ENCODE data around the gene TRIM73. TPM values are rescaled to one million over a fixed set of nuclear protein-coding genes. Genes with fewer than 3 reads are reported as not detected.

Gene TRIM73
- 0.72 and 1.0 TPM in 2 replicates for total RNA-seq

DNA sequence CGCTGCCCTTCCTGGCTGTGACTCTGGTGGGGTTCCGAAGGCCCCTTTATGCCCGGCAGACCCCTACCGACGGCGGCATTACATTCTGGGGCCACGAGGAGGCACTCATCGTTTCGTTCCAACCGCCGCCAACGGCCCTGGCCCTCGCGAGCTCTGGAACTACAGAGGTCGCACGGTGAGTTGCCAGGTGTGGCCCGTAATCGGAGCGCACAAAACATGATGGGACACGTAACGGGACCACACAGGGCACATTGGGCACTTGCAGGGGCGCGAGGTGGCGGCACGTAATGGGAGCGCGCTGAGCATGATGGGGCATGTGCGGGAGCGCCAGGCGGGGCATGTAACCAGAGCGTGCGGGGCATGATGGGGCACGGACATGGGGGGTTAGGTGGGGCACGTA lies at the start of gene TRIM73:
TSS of gene TRIM73 (plus strand) at position 301 of the 400 bp plus-strand sequence. CDS start 3,305 bp downstream, outside the sequence.

Other genes starting within 250 kb of the TRIM73 start
- gene POM121C, start 90.7 kb downstream of the TRIM73 start, total RNA-seq: 11.5 and 21.1 TPM in 2 replicates
- gene SPDYE5, start 96.7 kb downstream of the TRIM73 start, total RNA-seq: not detected in 2 replicates